Measurements from ENCODE around the gene RCAN2. TPM values are rescaled to one million over a fixed set of nuclear protein-coding genes. Genes with fewer than 3 reads are reported as not detected.

The RCAN2 gene
- total RNA-seq, 3 donors from 2014 or later = 2.9 to 14.9 (median 5.9) TPM

DNA sequence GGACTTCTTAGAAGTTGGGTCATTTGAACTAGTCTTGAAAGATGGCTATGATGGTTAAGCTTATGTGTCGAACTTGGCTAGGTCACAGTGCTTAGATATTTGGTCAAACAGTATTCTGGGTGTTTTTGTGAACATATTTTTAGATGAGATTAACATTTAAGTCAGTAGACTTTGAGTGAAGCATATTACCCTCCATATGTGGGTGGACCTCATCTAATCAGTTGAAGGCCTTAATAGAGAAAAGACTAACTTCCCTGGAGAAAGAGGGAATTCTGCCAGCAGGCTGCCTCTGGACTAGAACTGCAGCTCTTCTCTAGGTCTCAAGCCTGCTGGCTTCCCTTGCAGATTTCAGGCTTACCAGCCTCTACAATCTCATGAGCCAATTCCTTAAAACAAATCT lies 76.9 kb downstream of the RCAN2 start:
- Histone ChIP-seq H3K4me3 (no peak overlapping the region), H3K36me3 (no peaks in the 10 kb centered on the region), H3K9me3 (no peaks in the 10 kb centered on the region), H3K27me3 (no peaks in the 10 kb centered on the region), H3K27ac (no peak overlapping the region), H3K4me1 (no peaks in the 10 kb centered on the region)
- intact Hi-C loops (cut with DNase I; ENCODE audit: low total_unique reads) = no loop called here
- no peak for TF ChIP-seq POLR2AphosphoS5 (IDR thresholded peaks at IDR 0.05)
- TF ChIP-seq, protein P1, sequence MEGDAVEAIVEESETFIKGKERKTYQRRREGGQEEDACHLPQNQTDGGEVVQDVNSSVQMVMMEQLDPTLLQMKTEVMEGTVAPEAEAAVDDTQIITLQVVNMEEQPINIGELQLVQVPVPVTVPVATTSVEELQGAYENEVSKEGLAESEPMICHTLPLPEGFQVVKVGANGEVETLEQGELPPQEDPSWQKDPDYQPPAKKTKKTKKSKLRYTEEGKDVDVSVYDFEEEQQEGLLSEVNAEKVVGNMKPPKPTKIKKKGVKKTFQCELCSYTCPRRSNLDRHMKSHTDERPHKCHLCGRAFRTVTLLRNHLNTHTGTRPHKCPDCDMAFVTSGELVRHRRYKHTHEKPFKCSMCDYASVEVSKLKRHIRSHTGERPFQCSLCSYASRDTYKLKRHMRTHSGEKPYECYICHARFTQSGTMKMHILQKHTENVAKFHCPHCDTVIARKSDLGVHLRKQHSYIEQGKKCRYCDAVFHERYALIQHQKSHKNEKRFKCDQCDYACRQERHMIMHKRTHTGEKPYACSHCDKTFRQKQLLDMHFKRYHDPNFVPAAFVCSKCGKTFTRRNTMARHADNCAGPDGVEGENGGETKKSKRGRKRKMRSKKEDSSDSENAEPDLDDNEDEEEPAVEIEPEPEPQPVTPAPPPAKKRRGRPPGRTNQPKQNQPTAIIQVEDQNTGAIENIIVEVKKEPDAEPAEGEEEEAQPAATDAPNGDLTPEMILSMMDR (IDR thresholded peaks at IDR 0.05) = no peak
- no peak for TF ChIP-seq POLR2A (IDR thresholded peaks at IDR 0.05)
- DNase-seq (ENCODE audit: low spot score in 2 of 2) = no peak

DNA sequence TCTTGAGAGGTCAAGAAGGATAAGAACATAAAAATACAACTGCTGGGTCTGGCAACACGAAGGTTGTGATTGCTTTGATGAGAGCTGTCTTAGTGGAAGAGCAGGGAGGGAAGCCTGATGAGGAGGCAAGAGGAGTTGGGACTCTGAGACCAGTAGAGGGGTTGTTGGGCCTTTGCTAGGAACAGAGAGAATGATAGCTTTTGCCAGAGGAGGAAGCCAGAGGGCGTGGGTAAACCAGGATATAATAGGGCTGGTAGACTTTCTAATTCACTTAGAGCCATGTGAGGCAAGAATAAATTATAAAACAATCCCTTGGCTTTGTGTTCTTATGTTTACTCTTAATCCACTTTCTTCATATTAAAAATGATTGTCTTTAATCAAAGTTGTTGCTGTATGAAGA lies 78.6 kb downstream of the RCAN2 start:
- no peaks in the 10 kb centered on the region for H3K36me3 ChIP-seq
- TF ChIP-seq POLR2AphosphoS5 (IDR thresholded peaks at IDR 0.05) = no peak
- no peak for TF ChIP-seq POLR2A (IDR thresholded peaks at IDR 0.05)
- TF ChIP-seq, protein P1 (IDR thresholded peaks at IDR 0.05) = no peak
- no peaks in the 10 kb centered on the region for H3K9me3 ChIP-seq
- intact Hi-C loops (cut with DNase I; ENCODE audit: low total_unique reads) = no loop called here
- H3K27ac ChIP-seq = no peak overlapping the region
- H3K4me3 ChIP-seq = no peak overlapping the region
- no peak for DNase-seq (ENCODE audit: low spot score in 2 of 2)
- no peaks in the 10 kb centered on the region for H3K27me3 ChIP-seq
- no peaks in the 10 kb centered on the region for H3K4me1 ChIP-seq

GRCh38 chr6:46411456-46412197 lies 79.6 kb downstream of the RCAN2 start:
- TF ChIP-seq, protein P1 (IDR thresholded peaks at IDR 0.05) = no peak
- TF ChIP-seq POLR2AphosphoS5 (IDR thresholded peaks at IDR 0.05) (no peak), POLR2A (IDR thresholded peaks at IDR 0.05) (no peak)
- H3K27ac ChIP-seq = no peak overlapping the region

GRCh38 chr6:46410334-46410953 lies 80.8 kb downstream of the RCAN2 start:
- intact Hi-C loops (cut with DNase I; ENCODE audit: low total_unique reads) = no loop called here
- DNase-seq (ENCODE audit: low spot score in 2 of 2) = no peak
- no peak for TF ChIP-seq POLR2A (IDR thresholded peaks at IDR 0.05)
- TF ChIP-seq, protein P1 (IDR thresholded peaks at IDR 0.05) = peak; percentile 29 to 94 (median 91)

More at GRCh38 chr6:46411456-46412197, 79.6 kb downstream of the RCAN2 start:
- DNase-seq (ENCODE audit: low spot score in 2 of 2) = no peak
- H3K27me3 ChIP-seq = no peaks in the 10 kb centered on the region
- H3K4me3 ChIP-seq = no peak overlapping the region
- no peaks in the 10 kb centered on the region for H3K4me1 ChIP-seq
- intact Hi-C loops (cut with DNase I; ENCODE audit: low total_unique reads) = no loop called here
- H3K36me3 ChIP-seq = no peaks in the 10 kb centered on the region
- H3K9me3 ChIP-seq = no peaks in the 10 kb centered on the region

DNA sequence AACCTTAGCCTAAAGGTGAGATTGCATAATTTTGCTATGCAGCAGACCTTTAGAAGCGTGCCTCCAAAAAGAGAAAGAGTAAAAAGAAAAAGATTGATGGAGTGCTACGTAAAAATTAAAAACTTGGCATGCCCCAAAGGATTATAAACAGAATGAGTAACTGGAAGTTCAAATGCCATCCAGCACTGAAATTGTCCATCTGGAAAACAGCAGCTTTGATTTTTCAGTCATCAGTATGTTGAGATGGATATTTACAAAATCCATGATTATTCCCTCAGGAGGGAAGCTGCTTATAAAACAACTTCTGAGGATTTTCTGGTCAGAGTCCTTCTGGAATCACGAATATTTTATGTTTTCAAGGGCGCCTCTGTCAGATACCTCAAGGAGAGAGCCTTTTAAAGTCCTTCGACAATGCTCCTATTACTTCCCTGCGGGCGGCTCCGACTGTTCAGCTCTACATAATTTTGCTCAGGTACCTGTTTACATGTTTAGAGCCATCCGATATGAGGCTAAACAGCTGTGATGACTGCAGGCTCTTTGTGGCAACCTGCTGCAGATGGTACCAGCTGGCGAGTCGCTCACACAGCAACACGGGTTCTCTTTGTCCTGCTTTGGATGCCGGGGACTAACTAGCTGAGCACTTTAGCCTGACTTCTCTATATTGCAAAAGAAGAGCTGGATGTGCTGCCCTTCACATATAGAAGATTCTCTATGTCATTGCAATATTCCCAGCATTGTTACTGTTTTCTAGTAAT lies 83.3 kb downstream of the RCAN2 start:
- TF ChIP-seq POLR2AphosphoS5 (IDR thresholded peaks at IDR 0.05) (no peak), POLR2A (IDR thresholded peaks at IDR 0.05) (no peak)
- Histone ChIP-seq H3K36me3 (no peaks in the 10 kb centered on the region), H3K27ac (no peak overlapping the region), H3K4me1 (no peaks in the 10 kb centered on the region), H3K9me3 (no peaks in the 10 kb centered on the region), H3K27me3 (no peaks in the 10 kb centered on the region), H3K4me3 (no peak overlapping the region)
- intact Hi-C loops (cut with DNase I; ENCODE audit: low total_unique reads) = no loop called here
- no peak for DNase-seq (ENCODE audit: low spot score in 2 of 2)

More at GRCh38 chr6:46410334-46410953, 80.8 kb downstream of the RCAN2 start:
- H3K27me3 ChIP-seq = no peaks in the 10 kb centered on the region
- no peak overlapping the region for H3K4me3 ChIP-seq
- H3K4me1 ChIP-seq = no peaks in the 10 kb centered on the region
- H3K27ac ChIP-seq = no peak overlapping the region
- no peaks in the 10 kb centered on the region for H3K9me3 ChIP-seq
- H3K36me3 ChIP-seq = no peaks in the 10 kb centered on the region
